H9 (cell line): ENCODE measurements around the gene BEND5. TPM values are rescaled to one million over a fixed set of nuclear protein-coding genes. Genes with fewer than 3 reads are reported as not detected.

Experiments
- DNase-seq: peaks from one replicate; pipeline ENCODE4 v3.0.0-alpha.2; 2017
- H2AFZ ChIP-seq: one replicate; pipeline ENCODE4 v1.6.1; 2013; ENCODE audit warnings: mild to moderate bottlenecking, low read length, control low read depth, moderate library complexity
- H2AK5ac ChIP-seq: 2 replicates; pipeline ENCODE4 v1.6.1; 2013; ENCODE audit warnings: low read length, control low read depth, mixed read lengths; ENCODE audit not compliant: insufficient read length
- H2BK120ac ChIP-seq: one replicate; pipeline ENCODE4 v1.6.1; 2013; ENCODE audit warnings: low read depth, mild to moderate bottlenecking, low read length, control low read depth, inconsistent platforms; ENCODE audit not compliant: poor library complexity, severe bottlenecking
- H2BK12ac ChIP-seq: 2 replicates; pipeline ENCODE4 v1.6.1; 2013; ENCODE audit warnings: low read length, control low read depth, mixed read lengths, low read depth; ENCODE audit not compliant: insufficient read length
- H2BK15ac ChIP-seq: 2 replicates; pipeline ENCODE4 v1.6.1; 2013; ENCODE audit warnings: low read depth, low read length, control low read depth
- H2BK20ac ChIP-seq: one replicate; pipeline ENCODE4 v1.6.1; 2013; ENCODE audit warnings: low read depth, mild to moderate bottlenecking, low read length, control low read depth, inconsistent platforms; ENCODE audit not compliant: poor library complexity, severe bottlenecking
- H2BK5ac ChIP-seq: 2 replicates; pipeline ENCODE4 v1.6.1; 2013; ENCODE audit warnings: low read length, control low read depth, mixed read lengths; ENCODE audit not compliant: insufficient read length
- H3K14ac ChIP-seq: 2 replicates; pipeline ENCODE4 v1.6.1; 2013; ENCODE audit warnings: low read length, control low read depth; ENCODE audit not compliant: insufficient read depth
- H3K18ac ChIP-seq: 2 replicates; pipeline ENCODE4 v1.6.1; 2013; ENCODE audit warnings: low read depth, mild to moderate bottlenecking, mixed read lengths, low read length, control low read depth; ENCODE audit not compliant: insufficient read length
- H3K23ac ChIP-seq: 2 replicates; pipeline ENCODE4 v1.6.1; 2013; ENCODE audit warnings: low read length, control low read depth, mixed read lengths, low read depth; ENCODE audit not compliant: insufficient read length
- H3K23me2 ChIP-seq: 2 replicates; pipeline ENCODE4 v1.6.1; 2013; ENCODE audit warnings: low read depth, mild to moderate bottlenecking, mixed read lengths, low read length, control low read depth; ENCODE audit not compliant: insufficient read length, poor library complexity, severe bottlenecking
- H3K27ac ChIP-seq: 2 replicates; pipeline ENCODE4 v1.5.1; 2013; ENCODE audit warnings: low read length, control low read depth, mixed read lengths, low read depth; ENCODE audit not compliant: insufficient read length
- H3K27me3 ChIP-seq: 2 replicates; pipeline ENCODE4 v1.6.1; 2013; ENCODE audit warnings: low read length, control low read depth, inconsistent platforms; ENCODE audit not compliant: insufficient read depth
- H3K4ac ChIP-seq: 2 replicates; pipeline ENCODE4 v1.6.1; 2013; ENCODE audit warnings: low read depth, mild to moderate bottlenecking, control low read depth, inconsistent platforms, low read length, moderate library complexity
- H3K4me1 ChIP-seq: 2 replicates; pipeline ENCODE4 v1.6.1; 2013; ENCODE audit warnings: low read length, control low read depth, inconsistent platforms; ENCODE audit not compliant: insufficient read depth
- H3K4me2 ChIP-seq: 2 replicates; pipeline ENCODE4 v1.6.1; 2013; ENCODE audit warnings: low read length, control low read depth, mixed read lengths; ENCODE audit not compliant: insufficient read length, insufficient read depth
- H3K56ac ChIP-seq: 2 replicates; pipeline ENCODE4 v1.6.1; 2013; ENCODE audit warnings: low read depth, mild to moderate bottlenecking, mixed read lengths, low read length, control low read depth; ENCODE audit not compliant: insufficient read length
- H3K79me1 ChIP-seq: 2 replicates; pipeline ENCODE4 v1.6.1; 2013; ENCODE audit warnings: low read depth, mild to moderate bottlenecking, moderate library complexity, low read length, control low read depth, inconsistent platforms; ENCODE audit not compliant: insufficient read depth, poor library complexity, severe bottlenecking
- H3K79me2 ChIP-seq: 2 replicates; pipeline ENCODE4 v1.6.1; 2013; ENCODE audit warnings: low read length, control low read depth, inconsistent platforms; ENCODE audit not compliant: insufficient read depth
- H3K9ac ChIP-seq: 2 replicates; pipeline ENCODE4 v1.6.1; 2013; ENCODE audit warnings: low read length, control low read depth, mixed read lengths; ENCODE audit not compliant: insufficient read length; ENCODE audit errors: extremely low read depth
- H3K9me3 ChIP-seq: one replicate; pipeline ENCODE4 v1.6.1; 2013; ENCODE audit warnings: low read depth, low read length, inconsistent platforms; ENCODE audit not compliant: control insufficient read depth
- H3T11ph ChIP-seq: one replicate; pipeline ENCODE4 v1.6.1; 2013; ENCODE audit warnings: mild to moderate bottlenecking, low read length, control low read depth, inconsistent platforms
- H4K20me1 ChIP-seq: one replicate; pipeline ENCODE4 v1.6.1; 2013; ENCODE audit not compliant: control insufficient read depth, insufficient read length, insufficient read depth
- H4K5ac ChIP-seq: 2 replicates; pipeline ENCODE4 v1.6.1; 2013; ENCODE audit warnings: low read depth, mild to moderate bottlenecking, mixed read lengths, low read length, control low read depth; ENCODE audit not compliant: insufficient read length
- H4K8ac ChIP-seq: replicated peaks from 2 replicates; pipeline ENCODE4 v1.6.1; 2013; ENCODE audit warnings: low read length, control low read depth, mixed read lengths, low read depth; ENCODE audit not compliant: insufficient read length
- H4K91ac ChIP-seq: 2 replicates; pipeline ENCODE4 v1.6.1; 2013; ENCODE audit warnings: low read depth, mild to moderate bottlenecking, moderate library complexity, mixed read lengths, low read length, control low read depth; ENCODE audit not compliant: insufficient read length
- H3K27ac Mint-ChIP-seq, 3 experiments: 2 replicates in 2 of 3; 3 replicates in 1 of 3; pipeline ENCODE4 v1.8.0; 2020 to 2021; ENCODE audit warnings: mixed read lengths in 3 of 3, mild to moderate bottlenecking in 1 of 3, moderate library complexity in 1 of 3
- H3K27me3 Mint-ChIP-seq: 2 replicates; pipeline ENCODE4 v1.8.0; 2021; ENCODE audit warnings: low read depth, mild to moderate bottlenecking, moderate library complexity, mixed read lengths
- H3K36me3 Mint-ChIP-seq, 3 experiments: 2 replicates in 2 of 3; 3 replicates in 1 of 3; pipeline ENCODE4 v1.8.0; 2020 to 2021; ENCODE audit warnings: low read depth in 3 of 3, mixed read lengths in 3 of 3; ENCODE audit not compliant: insufficient read depth in 1 of 3
- H3K4me1 Mint-ChIP-seq, 2 experiments: 2 replicates each; pipeline ENCODE4 v1.8.0; 2020; ENCODE audit warnings: mixed read lengths in 2 of 2
- H3K4me3 Mint-ChIP-seq, 2 experiments: 2 replicates in 1 of 2; 3 replicates in 1 of 2; pipeline ENCODE4 v1.8.0; 2020 to 2021; ENCODE audit warnings: mild to moderate bottlenecking in 2 of 2, mixed read lengths in 2 of 2, moderate library complexity in 1 of 2
- H3K9me3 Mint-ChIP-seq, 2 experiments: 2 replicates in 1 of 2; 3 replicates in 1 of 2; pipeline ENCODE4 v1.8.0; 2020; ENCODE audit warnings: mild to moderate bottlenecking in 2 of 2, mixed read lengths in 2 of 2, moderate library complexity in 1 of 2
- CTCF ChIP-seq: fragments of 200-600 bp; sonication (generic); conservative IDR thresholded peaks from 3 replicates; pipeline ENCODE4 v1.8.0; 2021; ENCODE audit warnings: antibody characterized with exemption, mild to moderate bottlenecking
- WGBS: extraction: QIAGEN DNeasy Blood & Tissue Kit; methylation state at CpG from one replicate; pipeline ENCODE4 v1.1.7; 2013; ENCODE audit warnings: missing lambda C conversion rate, low lambda C conversion rate, mixed read lengths; ENCODE audit not compliant: insufficient read length; ENCODE audit errors: extremely low coverage; 5-methylcytosine and 5-hydroxymethylcytosine counted together
- total RNA-seq: library from RNA; stranded (reverse); gene quantifications from 2 replicates; pipeline ENCODE4 v1.2.1, GENCODE V29; 2021

BEND5 gene
- total RNA-seq, 1 experiment from 2014 or later, result 4.8 TPM

GRCh38 chr1:48717082-48717481 lies 59.6 kb downstream of the BEND5 start:
- no CpG with 5 or more reads among the region's 1 CpG for WGBS
- Histone ChIP-seq H3K23ac (no peak overlapping the region), H3K27ac (no peak overlapping the region), H2AFZ (no peak overlapping the region), H3K79me2 (no peaks in the 10 kb centered on the region), H3K14ac (no peak overlapping the region), H4K91ac (no peak overlapping the region), H4K20me1 (no peaks in the 10 kb centered on the region), H3K4ac (no peak overlapping the region), H3T11ph (no peak overlapping the region), H2BK12ac (no peak overlapping the region), H3K23me2 (no peaks in the 10 kb centered on the region), H3K79me1 (no peaks in the 10 kb centered on the region), H2AK5ac (no peak overlapping the region), H2BK20ac (no peak overlapping the region), H2BK120ac (no peak overlapping the region), H4K5ac (no peak overlapping the region), H3K9me3 (no peaks in the 10 kb centered on the region), H3K27me3 (no peaks in the 10 kb centered on the region; the same call in 1 of the 2 replicates), H3K18ac (no peak overlapping the region), H2BK15ac (no peak overlapping the region), H2BK5ac (no peak overlapping the region), H3K9ac (no peak overlapping the region), H3K56ac (no peak overlapping the region), H4K8ac (no peak overlapping the region), H3K4me1 (no peaks in the 10 kb centered on the region), H3K4me2 (no peak overlapping the region)
- DNase-seq, result no peak
- no peaks in the 10 kb centered on the region for H3K9me3 Mint-ChIP-seq
- H3K27me3 Mint-ChIP-seq, result peaks cover 2% of the 10 kb centered on the region; the same call in 1 of the 2 replicates
- no peak overlapping the region; a peak in 1 of 7 replicates for H3K27ac Mint-ChIP-seq
- H3K36me3 Mint-ChIP-seq, result no peaks in the 10 kb centered on the region
- TF ChIP-seq CTCF, result no peak
- peaks cover 1 to 3% of the 10 kb centered on the region in 2 experiments; a peak in 2 of 4 replicates for H3K4me1 Mint-ChIP-seq
- H3K4me3 Mint-ChIP-seq, result no peak overlapping the region
